Liver (tissue), 3 donors: ENCODE results near the gene ALK.

ENCODE experiments used
- CTCF ChIP-seq: fragments of 150-350 bp; IDR thresholded peaks from 2 replicates; pipeline ENCODE4 v1.5.1; 2017; ENCODE audit warnings: improper control_type of control experiment, low read depth, low read length; ENCODE audit not compliant: missing input control
- EGR1 ChIP-seq, 2 donors: IDR thresholded peaks; 2 replicates each; pipeline ENCODE4 v1.6.1; 2016 to 2018; ENCODE audit warnings: antibody characterized with exemption in 2 of 2, low read depth in 2 of 2
- JUND ChIP-seq, 2 donors: IDR thresholded peaks; 2 replicates each; pipeline ENCODE4 v1.6.1; 2016; ENCODE audit warnings: antibody characterized with exemption in 2 of 2
- NR2F2 ChIP-seq: IDR thresholded peaks from 2 replicates; pipeline ENCODE4 v1.6.1; 2016; ENCODE audit warnings: antibody characterized with exemption
- TAF1 ChIP-seq: conservative IDR thresholded peaks from 2 replicates; pipeline ENCODE4 v1.6.1; 2016; ENCODE audit warnings: antibody characterized with exemption, mild to moderate bottlenecking
- TF ChIP-seq, protein P1 (sequence below): IDR thresholded peaks from 2 replicates; pipeline ENCODE4 v1.6.1; 2016; ENCODE audit warnings: antibody characterized with exemption
- TF ChIP-seq, protein P2 (sequence below): IDR thresholded peaks from 2 replicates; pipeline ENCODE4 v1.6.1; 2016; ENCODE audit warnings: antibody characterized with exemption
- TF ChIP-seq, protein P3 (sequence below): IDR thresholded peaks from 2 replicates; pipeline ENCODE4 v1.6.1; 2016; ENCODE audit warnings: antibody characterized with exemption
- TF ChIP-seq, protein P4 (sequence below): IDR thresholded peaks from 2 replicates; pipeline ENCODE4 v1.6.1; 2016; ENCODE audit warnings: antibody characterized with exemption, mild to moderate bottlenecking
- donor health status: healthy.
- donor health status: healthy.

DNA sequence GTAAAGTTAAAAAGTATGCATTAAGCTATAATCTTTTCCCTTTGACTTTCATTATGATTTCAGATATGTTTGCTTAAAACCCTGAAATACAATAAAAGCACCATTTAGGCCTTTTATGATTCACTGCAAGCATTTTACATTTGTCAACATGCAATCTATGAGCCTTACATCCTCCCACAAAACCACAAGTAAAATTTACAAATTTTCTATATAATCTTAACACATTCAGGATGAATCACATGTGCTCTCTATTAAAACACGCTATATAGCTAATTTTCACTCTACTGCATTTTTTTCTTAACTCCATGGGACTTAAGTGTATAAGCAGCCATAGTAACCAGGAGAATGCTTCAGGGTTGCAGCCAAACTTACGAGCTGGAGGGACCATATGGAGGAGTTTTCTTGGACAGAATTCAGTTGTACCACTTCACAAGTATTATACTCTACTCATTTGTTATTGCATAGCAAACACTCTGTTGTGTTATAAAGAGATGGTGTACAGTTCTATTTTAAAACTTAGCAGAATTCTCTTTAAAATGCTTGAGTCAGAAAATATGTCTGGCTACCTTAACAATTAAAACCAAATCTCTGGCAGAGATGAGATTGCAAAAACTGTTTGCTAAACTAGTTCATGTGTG lies 293.2 kb downstream of the ALK start:
- TF ChIP-seq EGR1 (IDR thresholded peaks at IDR 0.05; ENCODE audit: low read depth in 2 of 2) (no peak), CTCF (no peak), TAF1 (no peak), NR2F2 (no peak), JUND (IDR thresholded peaks at IDR 0.05) (no peak)
- TF ChIP-seq, protein P1, sequence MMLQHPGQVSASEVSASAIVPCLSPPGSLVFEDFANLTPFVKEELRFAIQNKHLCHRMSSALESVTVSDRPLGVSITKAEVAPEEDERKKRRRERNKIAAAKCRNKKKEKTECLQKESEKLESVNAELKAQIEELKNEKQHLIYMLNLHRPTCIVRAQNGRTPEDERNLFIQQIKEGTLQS, result no peak
- TF ChIP-seq, protein P2, sequence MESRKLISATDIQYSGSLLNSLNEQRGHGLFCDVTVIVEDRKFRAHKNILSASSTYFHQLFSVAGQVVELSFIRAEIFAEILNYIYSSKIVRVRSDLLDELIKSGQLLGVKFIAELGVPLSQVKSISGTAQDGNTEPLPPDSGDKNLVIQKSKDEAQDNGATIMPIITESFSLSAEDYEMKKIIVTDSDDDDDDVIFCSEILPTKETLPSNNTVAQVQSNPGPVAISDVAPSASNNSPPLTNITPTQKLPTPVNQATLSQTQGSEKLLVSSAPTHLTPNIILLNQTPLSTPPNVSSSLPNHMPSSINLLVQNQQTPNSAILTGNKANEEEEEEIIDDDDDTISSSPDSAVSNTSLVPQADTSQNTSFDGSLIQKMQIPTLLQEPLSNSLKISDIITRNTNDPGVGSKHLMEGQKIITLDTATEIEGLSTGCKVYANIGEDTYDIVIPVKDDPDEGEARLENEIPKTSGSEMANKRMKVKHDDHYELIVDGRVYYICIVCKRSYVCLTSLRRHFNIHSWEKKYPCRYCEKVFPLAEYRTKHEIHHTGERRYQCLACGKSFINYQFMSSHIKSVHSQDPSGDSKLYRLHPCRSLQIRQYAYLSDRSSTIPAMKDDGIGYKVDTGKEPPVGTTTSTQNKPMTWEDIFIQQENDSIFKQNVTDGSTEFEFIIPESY, result no peak
- TF ChIP-seq, protein P3, sequence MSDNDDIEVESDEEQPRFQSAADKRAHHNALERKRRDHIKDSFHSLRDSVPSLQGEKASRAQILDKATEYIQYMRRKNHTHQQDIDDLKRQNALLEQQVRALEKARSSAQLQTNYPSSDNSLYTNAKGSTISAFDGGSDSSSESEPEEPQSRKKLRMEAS, result no peak
- TF ChIP-seq, protein P4, sequence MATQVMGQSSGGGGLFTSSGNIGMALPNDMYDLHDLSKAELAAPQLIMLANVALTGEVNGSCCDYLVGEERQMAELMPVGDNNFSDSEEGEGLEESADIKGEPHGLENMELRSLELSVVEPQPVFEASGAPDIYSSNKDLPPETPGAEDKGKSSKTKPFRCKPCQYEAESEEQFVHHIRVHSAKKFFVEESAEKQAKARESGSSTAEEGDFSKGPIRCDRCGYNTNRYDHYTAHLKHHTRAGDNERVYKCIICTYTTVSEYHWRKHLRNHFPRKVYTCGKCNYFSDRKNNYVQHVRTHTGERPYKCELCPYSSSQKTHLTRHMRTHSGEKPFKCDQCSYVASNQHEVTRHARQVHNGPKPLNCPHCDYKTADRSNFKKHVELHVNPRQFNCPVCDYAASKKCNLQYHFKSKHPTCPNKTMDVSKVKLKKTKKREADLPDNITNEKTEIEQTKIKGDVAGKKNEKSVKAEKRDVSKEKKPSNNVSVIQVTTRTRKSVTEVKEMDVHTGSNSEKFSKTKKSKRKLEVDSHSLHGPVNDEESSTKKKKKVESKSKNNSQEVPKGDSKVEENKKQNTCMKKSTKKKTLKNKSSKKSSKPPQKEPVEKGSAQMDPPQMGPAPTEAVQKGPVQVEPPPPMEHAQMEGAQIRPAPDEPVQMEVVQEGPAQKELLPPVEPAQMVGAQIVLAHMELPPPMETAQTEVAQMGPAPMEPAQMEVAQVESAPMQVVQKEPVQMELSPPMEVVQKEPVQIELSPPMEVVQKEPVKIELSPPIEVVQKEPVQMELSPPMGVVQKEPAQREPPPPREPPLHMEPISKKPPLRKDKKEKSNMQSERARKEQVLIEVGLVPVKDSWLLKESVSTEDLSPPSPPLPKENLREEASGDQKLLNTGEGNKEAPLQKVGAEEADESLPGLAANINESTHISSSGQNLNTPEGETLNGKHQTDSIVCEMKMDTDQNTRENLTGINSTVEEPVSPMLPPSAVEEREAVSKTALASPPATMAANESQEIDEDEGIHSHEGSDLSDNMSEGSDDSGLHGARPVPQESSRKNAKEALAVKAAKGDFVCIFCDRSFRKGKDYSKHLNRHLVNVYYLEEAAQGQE, result no peak
